Medulla oblongata (tissue), 1 donor: ENCODE results near the gene LHX5.
"Not testable (repeated sequence)": the region's sequence is repeated elsewhere in the genome, so short reads cannot be mapped to it uniquely, and the experiment has no call there.

Source experiments
- DNase-seq: peaks from one replicate; pipeline ENCODE4 v3.0.0-alpha.2; 2015; ENCODE audit errors: extremely low spot score

Gene LHX5

GRCh38 chr12:113471619-113472171 lies at the start of gene LHX5:
Gene LHX5, minus strand, starts transcription at chr12:113471871. Its CDS starts 373 bp downstream, at chr12:113471498.
- no peak for DNase-seq

- no peak for DNase-seq
These were observed 48.0 kb upstream of the LHX5 start for GRCh38 chr12:113519464-113520307.

GRCh38 chr12:113515082-113515856 lies 43.6 kb upstream of the LHX5 start:
- DNase-seq: no peak

GRCh38 chr12:113514602-113515001 lies 42.9 kb upstream of the LHX5 start:
- DNase-seq: no peak

GRCh38 chr12:113512568-113512967 lies 40.9 kb upstream of the LHX5 start:
- no peak for DNase-seq

- DNase-seq: no peak
These were observed 35.2 kb upstream of the LHX5 start for GRCh38 chr12:113506867-113507266.

- DNase-seq: no peak
These were observed 34.3 kb upstream of the LHX5 start for GRCh38 chr12:113505941-113506340.

- no peak for DNase-seq
These were observed 33.2 kb upstream of the LHX5 start for GRCh38 chr12:113504917-113505316.

- DNase-seq: no peak
These were observed 29.2 kb upstream of the LHX5 start for GRCh38 chr12:113500782-113501311.

GRCh38 chr12:113500306-113500675 lies 28.6 kb upstream of the LHX5 start:
- no peak for DNase-seq

GRCh38 chr12:113498490-113498889 lies 26.8 kb upstream of the LHX5 start:
- no peak for DNase-seq

GRCh38 chr12:113497693-113498092 lies 26.0 kb upstream of the LHX5 start:
- DNase-seq: no peak

- not testable (repeated sequence) for DNase-seq
These were observed 24.3 kb upstream of the LHX5 start for GRCh38 chr12:113495941-113496340.

- no peak for DNase-seq
These were observed 16.7 kb upstream of the LHX5 start for GRCh38 chr12:113488322-113488721.

GRCh38 chr12:113486722-113487121 lies 15.1 kb upstream of the LHX5 start:
- no peak for DNase-seq

GRCh38 chr12:113485330-113485729 lies 13.7 kb upstream of the LHX5 start:
- no peak for DNase-seq

GRCh38 chr12:113482334-113482733 lies 10.7 kb upstream of the LHX5 start:
- no peak for DNase-seq

GRCh38 chr12:113480336-113480971 lies 8.8 kb upstream of the LHX5 start:
- DNase-seq: no peak

- DNase-seq: no peak
These were observed 8.1 kb upstream of the LHX5 start for GRCh38 chr12:113479590-113480335.

- DNase-seq: no peak
These were observed 7.5 kb upstream of the LHX5 start for GRCh38 chr12:113479216-113479589.

GRCh38 chr12:113478351-113479011 lies 6.8 kb upstream of the LHX5 start:
- no peak for DNase-seq
